Vagina (tissue), 2 donors: ENCODE results near the gene EMC8.

Experiments used
- POLR2A ChIP-seq, 2 donors: fragments of 450-650 bp; IDR thresholded peaks; one replicate each; pipeline ENCODE4 v1.6.1; 2017; ENCODE audit warnings: antibody characterized with exemption in 2 of 2, mild to moderate bottlenecking in 2 of 2, moderate library complexity in 2 of 2
- TF ChIP-seq, protein P1 (sequence below), 3 experiments: fragments of 450-650 bp in 2 of 3; fragments of 200-600 bp in 1 of 3; sonication (generic) in 1 of 3; IDR thresholded peaks; one replicate each; pipeline ENCODE4 v1.5.1; 2017 to 2019; ENCODE audit warnings: antibody characterized with exemption in 3 of 3, mild to moderate bottlenecking in 2 of 3, moderate library complexity in 2 of 3

DNA sequence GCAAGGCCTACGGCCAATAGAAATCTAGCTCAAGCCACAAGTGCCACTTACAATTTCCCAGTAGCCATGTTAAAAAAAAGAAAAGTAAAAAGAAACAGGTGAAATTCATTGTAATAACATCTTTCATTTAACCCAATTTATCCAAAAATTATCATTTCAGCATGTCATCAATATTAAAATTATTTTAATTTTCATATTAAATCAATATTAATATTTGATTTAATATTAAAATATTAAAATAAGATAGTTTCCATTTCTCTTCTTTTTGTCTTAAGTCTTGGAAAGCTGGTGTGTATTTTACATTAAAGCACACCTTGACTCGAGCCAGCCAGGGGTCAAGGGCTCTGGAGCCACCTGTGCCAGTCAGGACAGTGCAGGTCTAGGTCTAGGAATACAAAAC is 35.7 kb downstream of the EMC8 start:
- TF ChIP-seq, protein P1, sequence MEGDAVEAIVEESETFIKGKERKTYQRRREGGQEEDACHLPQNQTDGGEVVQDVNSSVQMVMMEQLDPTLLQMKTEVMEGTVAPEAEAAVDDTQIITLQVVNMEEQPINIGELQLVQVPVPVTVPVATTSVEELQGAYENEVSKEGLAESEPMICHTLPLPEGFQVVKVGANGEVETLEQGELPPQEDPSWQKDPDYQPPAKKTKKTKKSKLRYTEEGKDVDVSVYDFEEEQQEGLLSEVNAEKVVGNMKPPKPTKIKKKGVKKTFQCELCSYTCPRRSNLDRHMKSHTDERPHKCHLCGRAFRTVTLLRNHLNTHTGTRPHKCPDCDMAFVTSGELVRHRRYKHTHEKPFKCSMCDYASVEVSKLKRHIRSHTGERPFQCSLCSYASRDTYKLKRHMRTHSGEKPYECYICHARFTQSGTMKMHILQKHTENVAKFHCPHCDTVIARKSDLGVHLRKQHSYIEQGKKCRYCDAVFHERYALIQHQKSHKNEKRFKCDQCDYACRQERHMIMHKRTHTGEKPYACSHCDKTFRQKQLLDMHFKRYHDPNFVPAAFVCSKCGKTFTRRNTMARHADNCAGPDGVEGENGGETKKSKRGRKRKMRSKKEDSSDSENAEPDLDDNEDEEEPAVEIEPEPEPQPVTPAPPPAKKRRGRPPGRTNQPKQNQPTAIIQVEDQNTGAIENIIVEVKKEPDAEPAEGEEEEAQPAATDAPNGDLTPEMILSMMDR (IDR thresholded peaks at IDR 0.05) = no peak
- no peak for TF ChIP-seq POLR2A (IDR thresholded peaks at IDR 0.05)
